Right renal cortex interstitium (tissue), 3 donors: ENCODE data around the gene RAI1. TPM values are rescaled to one million over a fixed set of nuclear protein-coding genes. Genes with fewer than 3 reads are reported as not detected.

ENCODE experiments used
- DNase-seq, 3 donors: peaks; one replicate each; pipeline ENCODE4 v3.0.0-alpha.2; 2013; ENCODE audit warnings: low read depth in 3 of 3, low spot score in 2 of 3
- polyA plus RNA-seq, 3 donors: library from polyadenylated mRNA; unstranded; fragments of 120-200 nt; gene quantifications; one replicate each; pipeline ENCODE4 v1.2.1, GENCODE V29; 2013; ENCODE audit not compliant: insufficient read length in 3 of 3

RAI1 gene
- polyA plus RNA-seq, 3 donors = 17.2 to 18.8 (median 18.7) TPM

- DNase-seq = no peak
These were observed 170.1 kb downstream of the RAI1 start for GRCh38 chr17:17851103-17852002.

- DNase-seq = no peak
These were observed 171.7 kb downstream of the RAI1 start for GRCh38 chr17:17852930-17853329.

GRCh38 chr17:17853811-17854447, 172.7 kb downstream of the RAI1 start:
- no peak for DNase-seq

GRCh38 chr17:17855976-17856375, 174.7 kb downstream of the RAI1 start:
- no peak for DNase-seq

- DNase-seq = no peak
These were observed 175.1 kb downstream of the RAI1 start for GRCh38 chr17:17856386-17856785.

GRCh38 chr17:17857496-17857895, 176.2 kb downstream of the RAI1 start:
- DNase-seq = no peak

GRCh38 chr17:17859909-17860765, 178.9 kb downstream of the RAI1 start:
- no peak for DNase-seq

GRCh38 chr17:17860766-17861107, 179.5 kb downstream of the RAI1 start:
- DNase-seq = no peak

Other genes starting within 250 kb of the RAI1 start
- gene MED9, start 204.5 kb upstream of the RAI1 start, polyA plus RNA-seq = 10 to 100 TPM; 20.3 to 21.5 (median 21.2) TPM
- under 1 TPM; 0.71 to 0.99 (median 0.80) TPM for gene RASD1, start 185.1 kb upstream of the RAI1 start, polyA plus RNA-seq
- gene PEMT, start 89.8 kb upstream of the RAI1 start, polyA plus RNA-seq = 10 to 100 TPM; 25.2 to 33.8 (median 28.0) TPM
- gene SREBF1, start 155.5 kb downstream of the RAI1 start, polyA plus RNA-seq = 10 to 100 TPM; 37.3 to 46.6 (median 45.5) TPM